Panc1 (cell line): ENCODE results near the gene KCNJ14. TPM values are rescaled to one million over a fixed set of nuclear protein-coding genes. Genes with fewer than 3 reads are reported as not detected.

Experiments
- ATAC-seq: fragments of 200-7000 bp; cut with Tn5 transposase; 2 replicates; pipeline ENCODE4 v1.9.1; 2020; ENCODE audit warnings: mild to moderate bottlenecking, moderate library complexity
- BruUV-seq: library from RNA; stranded (reverse); fragments of 400-500 nt; replicated peaks from 2 replicates; lab custom pipeline; 2021; lab: Mats Ljungman, UMichigan
- CTCF ChIA-PET: fragments of 300-600 bp; sonication (Branson Sonifier 250); formaldehyde crosslinking; loops from one replicate; lab custom pipeline; 2022; ENCODE audit warnings: antibody characterized with exemption; lab: Charles Lee
- POLR2A ChIA-PET: fragments of 300-600 bp; sonication (Branson Sonifier 250); formaldehyde crosslinking; loops from one replicate; lab custom pipeline; 2022; ENCODE audit warnings: antibody characterized with exemption; lab: Charles Lee
- DNase-seq: peaks from one replicate; pipeline ENCODE4 v3.0.0-alpha.2; 2010; ENCODE audit warnings: low read depth, low spot score
- H3K27ac ChIP-seq: 2 replicates; pipeline ENCODE4 v1.5.1; 2011; ENCODE audit warnings: mild to moderate bottlenecking, low read length, inconsistent platforms
- H3K27me3 ChIP-seq: fragments of 200-500 bp; sonication (Bioruptor generic); 2 replicates; pipeline ENCODE4 v1.6.0; 2014; ENCODE audit warnings: low read length, inconsistent platforms; ENCODE audit not compliant: control insufficient read depth, insufficient read depth
- H3K36me3 ChIP-seq: fragments of 200-500 bp; sonication (Bioruptor generic); 2 replicates; pipeline ENCODE4 v1.5.1; 2014; ENCODE audit warnings: inconsistent platforms, mild to moderate bottlenecking, low read length, moderate library complexity; ENCODE audit not compliant: control insufficient read depth, insufficient read depth
- H3K4me1 ChIP-seq: 2 replicates; pipeline ENCODE4 v1.5.1; 2011; ENCODE audit warnings: inconsistent platforms, mild to moderate bottlenecking, low read length, moderate library complexity; ENCODE audit not compliant: control insufficient read depth, insufficient read depth
- H3K4me3 ChIP-seq, 2 experiments: 2 replicates each; pipeline ENCODE4 v1.5.1; 2011 to 2012; ENCODE audit warnings: low read depth in 2 of 2, low read length in 2 of 2, mild to moderate bottlenecking in 2 of 2, inconsistent platforms in 1 of 2, moderate library complexity in 1 of 2
- H3K9me3 ChIP-seq: fragments of 200-500 bp; sonication (Bioruptor generic); 2 replicates; pipeline ENCODE4 v1.5.1; 2014; ENCODE audit warnings: low read depth, mild to moderate bottlenecking, inconsistent platforms, low read length, moderate library complexity; ENCODE audit not compliant: control insufficient read depth, insufficient read depth
- CTCF ChIP-seq: fragments of 450-650 bp; IDR thresholded peaks from 2 replicates; pipeline ENCODE4 v1.5.1; 2017; ENCODE audit warnings: mild to moderate bottlenecking
- POLR2AphosphoS5 ChIP-seq: IDR thresholded peaks from 2 replicates; pipeline ENCODE4 v1.6.1; 2012; ENCODE audit warnings: mild to moderate bottlenecking, low read depth, low read length, moderate library complexity
- REST ChIP-seq, 2 experiments: IDR thresholded peaks; 2 replicates each; pipeline ENCODE4 v1.6.1; 2011 to 2012; ENCODE audit warnings: low read depth in 2 of 2, control low read depth in 1 of 2, low read length in 1 of 2, mild to moderate bottlenecking in 1 of 2, moderate library complexity in 1 of 2; ENCODE audit not compliant: insufficient read depth in 1 of 2
- SIN3A ChIP-seq: IDR thresholded peaks from 2 replicates; pipeline ENCODE4 v1.6.1; 2012; ENCODE audit warnings: low read depth, mild to moderate bottlenecking, low read length, moderate library complexity, borderline replicate concordance; ENCODE audit not compliant: insufficient read depth
- TCF7L2 ChIP-seq: IDR thresholded peaks from 2 replicates; pipeline ENCODE4 v1.6.1; 2011; ENCODE audit warnings: mild to moderate bottlenecking, low read depth, low read length, inconsistent platforms
- in situ Hi-C: cut with HindIII; loops from 2 replicates; pipeline ENCODE4 v1.10.0; 2016; ENCODE audit warnings: low sequenced_read_pairs, low pct_unique_long_range_greater_than_20kb
- intact Hi-C: fragments of 100-400 bp; cut with micrococcal nuclease; formaldehyde crosslinking; loops from one replicate; pipeline ENCODE4 v1.10.0; 2022; ENCODE audit not compliant: unreplicated experiment
- total RNA-seq: library from RNA; stranded (reverse); gene quantifications from one replicate; pipeline ENCODE4 v1.2.1, GENCODE V29; 2021; ENCODE audit not compliant: unreplicated experiment

Gene KCNJ14
- total RNA-seq, 1 experiment from 2014 or later = 2.9 TPM

- POLR2A ChIA-PET = no interaction called here
- TF ChIP-seq CTCF = no peak
- no peak for TF ChIP-seq SIN3A
- TF ChIP-seq POLR2AphosphoS5 = no peak
- TF ChIP-seq TCF7L2 = no peak
- no peak for TF ChIP-seq REST (IDR thresholded peaks at IDR 0.05; ENCODE audit: insufficient read depth in 1 of 2, low read depth in 2 of 2, low read length in 1 of 2)
- in situ Hi-C loops = no loop called here
- H3K4me1 ChIP-seq = peaks cover 4% of the 10 kb centered on the region
- DNase-seq = no peak
- H3K27ac ChIP-seq = no peak overlapping the region
- BruUV-seq = no TSS peak
- no peak overlapping the region for H3K4me3 ChIP-seq
- CTCF ChIA-PET = no interaction called here
- H3K27me3 ChIP-seq = no peaks in the 10 kb centered on the region
- no peaks in the 10 kb centered on the region for H3K9me3 ChIP-seq
- no peaks in the 10 kb centered on the region for H3K36me3 ChIP-seq
- no peak for ATAC-seq
- intact Hi-C loops = no loop called here
Measured at GRCh38 chr19:48421548-48421947, 33.8 kb upstream of the KCNJ14 start.

GRCh38 chr19:48424694-48425219 is 30.6 kb upstream of the KCNJ14 start:
- DNase-seq = no peak
- peak; percentile 79 for ATAC-seq
- Histone ChIP-seq H3K9me3 (no peaks in the 10 kb centered on the region), H3K4me3 (no peak overlapping the region), H3K36me3 (no peaks in the 10 kb centered on the region), H3K27me3 (no peaks in the 10 kb centered on the region), H3K27ac (peak overlapping the region; percentile 29; the same call in 1 of the 2 replicates), H3K4me1 (peaks cover 4% of the 10 kb centered on the region)
- intact Hi-C loops (no loop called here), in situ Hi-C loops (no loop called here)
- BruUV-seq = no TSS peak
- TF ChIP-seq SIN3A (no peak), CTCF (no peak), POLR2AphosphoS5 (no peak), REST (IDR thresholded peaks at IDR 0.05; ENCODE audit: insufficient read depth in 1 of 2, low read depth in 2 of 2, low read length in 1 of 2) (no peak), TCF7L2 (no peak)
- POLR2A ChIA-PET = no interaction called here
- CTCF ChIA-PET = no interaction called here
